ENCODE measurements around the gene TRPC6.
"Not testable (repeated sequence)": the region's sequence is repeated elsewhere in the genome, so short reads cannot be mapped to it uniquely, and the experiment has no call there.

TRPC6 gene

DNA sequence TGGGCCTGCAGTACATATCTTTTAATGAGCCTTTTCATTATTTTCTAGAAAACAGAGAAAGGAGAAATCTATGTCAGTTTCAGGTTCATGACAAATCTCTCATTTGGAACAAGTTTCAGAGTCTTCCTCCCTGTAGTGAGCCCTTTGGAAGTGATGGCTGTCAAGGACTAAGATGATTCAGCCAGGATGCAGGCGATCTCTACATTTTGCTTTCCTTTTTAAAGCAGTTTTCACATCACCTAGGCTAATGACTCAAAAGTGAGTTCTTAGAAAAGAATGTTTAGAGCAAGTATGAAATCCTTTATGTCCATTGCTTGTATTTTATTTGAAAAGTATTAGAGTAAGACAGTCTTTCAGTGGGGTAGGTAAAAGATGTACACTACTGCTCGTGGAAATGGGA lies 130.1 kb downstream of the TRPC6 start:
- no peak for DNase-seq (ENCODE audit: low read depth, low spot score)

DNA sequence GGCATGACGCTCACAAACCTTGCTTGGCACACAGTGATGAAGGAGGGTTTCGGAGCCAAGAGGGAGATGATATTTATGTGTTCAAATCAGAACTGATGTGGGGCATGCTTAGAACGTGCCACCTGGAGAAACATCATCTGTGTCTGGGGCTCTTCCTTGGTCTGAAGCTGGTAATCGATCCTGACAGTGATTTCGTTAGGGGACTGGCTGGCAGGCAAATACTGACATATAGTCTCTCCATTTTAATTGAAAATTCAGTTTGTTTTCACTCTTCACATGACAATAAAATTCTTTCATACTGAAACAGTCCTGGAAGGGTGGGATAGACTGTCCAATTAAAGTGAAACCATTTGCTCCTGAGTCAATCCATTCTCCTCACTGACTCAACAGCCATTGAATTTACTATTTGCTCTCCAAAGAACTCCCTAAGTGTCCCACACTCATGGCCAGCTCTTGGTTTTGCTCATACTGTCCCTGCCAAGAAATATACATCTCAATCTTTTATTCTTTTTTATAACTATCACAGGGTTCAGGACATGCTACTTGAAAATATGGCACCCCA lies 134.8 kb downstream of the TRPC6 start:
- DNase-seq (ENCODE audit: low read depth, low spot score) = no peak

DNA sequence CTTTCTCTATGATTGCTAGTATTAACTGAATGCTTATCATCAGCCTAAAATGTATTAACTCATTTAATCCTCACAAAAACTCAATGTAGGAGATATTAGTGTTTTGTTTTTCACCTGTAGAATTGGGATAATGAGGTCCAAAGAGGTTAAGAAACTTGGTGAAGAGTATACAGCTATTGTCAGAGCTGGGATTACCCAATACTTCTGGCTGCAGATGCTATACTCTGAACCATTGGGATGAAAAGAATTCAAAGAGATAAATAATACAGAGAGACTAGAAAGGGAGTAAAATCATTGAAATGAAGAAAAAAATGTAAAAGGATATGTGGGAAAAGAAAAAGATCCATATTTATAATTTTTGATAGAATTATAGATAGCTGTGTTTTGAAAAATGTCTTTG lies 137.1 kb downstream of the TRPC6 start:
- no peak for DNase-seq (ENCODE audit: low read depth, low spot score)

DNA sequence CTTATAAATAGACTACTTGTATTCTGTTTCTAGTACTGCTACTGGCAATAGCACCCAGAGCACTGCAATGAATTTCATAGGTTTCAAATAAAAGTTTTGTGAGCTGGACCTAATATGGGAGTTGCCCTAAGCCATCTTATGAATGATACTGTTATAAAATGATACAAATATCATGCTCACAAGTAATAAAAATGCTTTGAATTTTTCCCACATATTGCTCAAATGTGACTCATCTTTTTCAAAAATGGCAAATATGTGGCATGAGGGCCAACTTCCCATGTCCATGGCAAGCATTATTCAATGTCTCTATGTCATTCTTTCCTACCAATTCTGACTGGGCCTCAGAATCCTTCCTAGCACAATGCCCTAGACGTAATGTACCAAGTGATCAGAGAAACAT lies 137.6 kb downstream of the TRPC6 start:
- DNase-seq (ENCODE audit: low read depth, low spot score) = no peak

DNA sequence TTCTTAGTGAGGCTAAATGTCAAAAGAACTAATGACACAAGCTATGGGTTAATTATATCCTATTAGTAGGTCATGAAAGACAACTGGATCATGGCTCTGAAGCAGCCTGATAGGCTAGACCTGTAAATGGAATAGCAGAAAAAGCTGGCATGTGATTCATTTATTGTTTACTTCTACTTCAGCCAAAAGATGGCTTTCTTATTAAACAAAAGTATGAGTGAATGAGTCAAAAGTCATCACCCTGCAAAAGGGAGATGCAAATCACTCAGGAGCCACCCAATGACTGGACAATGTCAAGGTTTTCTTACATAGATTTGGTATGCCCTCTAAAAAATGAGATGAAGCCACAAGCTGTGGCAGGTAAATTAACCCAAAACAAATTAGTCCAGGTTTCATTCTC lies 138.0 kb downstream of the TRPC6 start:
- no peak for DNase-seq (ENCODE audit: low read depth, low spot score)

DNA sequence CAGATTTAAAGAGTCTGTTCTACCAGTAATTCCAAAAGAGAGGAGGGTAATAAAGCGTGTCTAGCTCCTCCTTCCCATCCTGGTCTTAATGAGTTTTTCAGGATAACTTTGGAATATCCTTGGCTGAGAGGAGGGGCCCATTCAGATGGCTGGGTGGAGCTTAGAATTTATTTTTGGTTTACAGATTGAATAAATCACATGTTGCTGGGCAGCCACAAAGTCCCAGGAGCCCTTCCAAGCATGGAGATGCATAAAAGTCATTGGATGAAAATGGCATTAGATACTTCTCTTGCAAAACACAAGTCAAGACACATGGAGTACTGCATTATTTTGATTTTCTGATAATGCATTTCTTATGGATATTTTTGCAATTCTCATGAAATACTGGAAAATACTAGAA lies 139.0 kb downstream of the TRPC6 start:
- DNase-seq (ENCODE audit: low read depth, low spot score) = no peak

DNA sequence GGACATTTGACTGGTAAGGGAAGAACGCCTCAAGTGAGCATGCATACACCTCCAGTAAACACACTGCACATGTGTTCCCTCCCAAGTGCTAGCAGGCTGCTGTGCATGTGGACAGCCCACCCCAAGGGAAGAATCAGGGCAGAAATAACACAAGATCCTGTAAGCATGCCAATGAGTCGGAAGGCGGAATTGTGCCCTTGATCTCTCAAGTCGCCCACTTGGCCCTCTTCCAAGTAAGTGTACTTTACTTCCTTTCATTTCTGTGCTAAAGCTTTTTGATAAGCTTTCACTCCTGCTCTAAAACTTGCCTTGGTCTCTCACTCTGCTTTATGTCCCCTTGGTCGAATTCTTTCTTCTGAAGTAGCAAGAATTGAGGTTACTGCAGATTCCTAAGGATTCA lies 139.6 kb downstream of the TRPC6 start:
- DNase-seq (ENCODE audit: low read depth, low spot score) = no peak

DNA sequence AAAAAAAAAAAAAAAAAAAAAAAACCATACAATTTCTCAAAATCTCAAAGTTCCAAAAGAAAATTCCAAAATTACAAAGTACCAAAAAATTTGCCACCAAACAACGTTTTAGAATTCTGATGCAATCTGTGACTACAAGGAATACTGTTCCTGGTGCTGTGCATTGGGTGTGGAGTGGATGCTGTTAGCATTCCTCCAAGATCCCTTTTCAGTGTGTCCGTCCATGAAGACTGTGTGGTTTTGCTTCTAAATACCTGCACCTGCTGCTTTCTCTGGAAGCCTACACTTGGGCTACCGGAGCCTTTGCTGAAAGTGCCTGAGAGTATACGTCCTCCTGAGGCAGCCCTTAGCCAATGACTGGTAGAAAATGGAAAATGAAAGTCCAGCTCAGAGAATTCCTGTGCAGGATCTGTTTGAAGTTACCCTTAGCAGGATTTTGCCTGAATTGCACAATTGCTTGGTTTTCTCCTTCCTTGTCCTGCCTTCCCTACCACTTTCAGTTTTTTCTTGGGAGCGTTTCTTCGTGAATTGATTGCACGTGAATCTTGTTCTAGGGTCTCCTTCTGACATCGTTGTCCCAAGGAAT lies 140.8 kb downstream of the TRPC6 start:
- DNase-seq (ENCODE audit: low read depth, low spot score) = no peak

DNA sequence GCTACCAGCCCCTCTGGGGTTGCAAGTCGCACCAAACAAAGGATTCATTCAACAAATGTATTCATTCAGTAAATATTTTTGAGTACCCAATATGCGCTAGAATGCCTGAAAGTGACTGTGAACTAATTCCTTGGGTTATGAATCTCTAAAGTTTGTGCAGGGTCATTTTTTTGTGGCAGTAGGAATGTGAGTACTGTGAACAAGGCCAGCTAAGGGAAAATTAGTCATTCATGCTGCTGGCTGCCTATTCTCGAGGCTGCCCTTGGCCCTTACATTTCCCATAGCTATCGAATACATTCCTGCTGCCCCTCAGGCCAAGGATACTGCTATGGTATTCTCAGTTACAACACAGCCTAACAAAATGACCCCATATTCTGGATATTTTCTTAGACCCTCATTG lies 141.6 kb downstream of the TRPC6 start:
- no peak for DNase-seq (ENCODE audit: low read depth, low spot score)

DNA sequence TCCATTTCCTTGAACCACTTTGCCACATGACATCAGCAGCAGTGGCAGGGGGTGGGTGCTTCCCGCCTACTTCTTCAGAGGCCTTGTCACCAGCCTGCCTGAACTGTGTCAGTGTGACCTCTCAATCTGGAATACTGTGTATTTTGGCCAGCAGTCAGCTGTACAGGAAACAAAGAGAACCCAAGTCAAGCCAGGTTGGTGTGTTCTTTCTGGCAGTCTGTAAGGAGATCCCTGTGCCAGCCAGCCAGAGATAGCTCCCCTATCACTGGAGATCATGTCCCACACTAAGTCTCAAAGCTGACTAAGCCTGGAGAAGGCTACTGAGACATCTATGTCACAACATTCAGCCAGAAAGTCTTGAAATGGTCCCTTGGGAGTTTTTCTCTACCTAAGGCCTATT lies 142.1 kb downstream of the TRPC6 start:
- DNase-seq (ENCODE audit: low read depth, low spot score) = no peak

DNA sequence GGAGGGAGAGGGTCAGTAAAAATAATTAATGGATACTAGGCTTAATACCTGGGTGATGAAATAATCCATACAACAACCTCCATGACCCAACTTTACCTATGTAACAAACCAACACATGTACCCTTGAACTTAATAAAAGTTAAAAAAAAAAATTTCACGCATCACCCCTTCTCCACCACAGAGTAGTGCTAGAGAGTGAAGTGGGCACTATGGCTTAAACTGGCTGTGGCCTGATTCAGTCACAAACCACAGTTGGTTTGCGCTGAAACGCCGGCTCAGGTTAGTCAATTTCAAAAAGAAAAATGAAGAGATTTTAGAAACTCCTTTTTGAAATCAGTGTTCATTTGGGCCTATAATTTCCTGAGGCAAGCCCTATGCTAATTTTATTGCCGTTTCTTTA lies 144.3 kb downstream of the TRPC6 start:
- no peak for DNase-seq (ENCODE audit: low read depth, low spot score)

DNA sequence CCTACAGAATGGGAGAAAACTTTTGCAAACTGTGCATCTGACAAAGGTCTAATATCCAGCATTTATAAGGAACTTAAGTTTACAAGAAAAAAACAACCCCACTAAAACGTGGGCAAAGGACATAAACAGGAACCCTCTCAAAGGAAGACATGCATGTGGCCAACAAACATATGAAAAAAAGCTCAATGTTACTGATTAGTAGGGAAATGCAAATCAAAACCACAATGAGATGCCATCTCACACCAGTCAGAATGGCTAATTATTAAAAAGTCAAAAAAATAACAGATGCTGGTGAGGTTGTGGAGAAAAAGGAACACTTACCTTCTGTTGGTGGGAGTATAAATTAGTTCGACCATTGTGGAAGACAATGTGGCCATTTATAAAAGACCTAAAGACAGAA lies 145.1 kb downstream of the TRPC6 start:
- DNase-seq (ENCODE audit: low read depth, low spot score) = not testable (repeated sequence)

DNA sequence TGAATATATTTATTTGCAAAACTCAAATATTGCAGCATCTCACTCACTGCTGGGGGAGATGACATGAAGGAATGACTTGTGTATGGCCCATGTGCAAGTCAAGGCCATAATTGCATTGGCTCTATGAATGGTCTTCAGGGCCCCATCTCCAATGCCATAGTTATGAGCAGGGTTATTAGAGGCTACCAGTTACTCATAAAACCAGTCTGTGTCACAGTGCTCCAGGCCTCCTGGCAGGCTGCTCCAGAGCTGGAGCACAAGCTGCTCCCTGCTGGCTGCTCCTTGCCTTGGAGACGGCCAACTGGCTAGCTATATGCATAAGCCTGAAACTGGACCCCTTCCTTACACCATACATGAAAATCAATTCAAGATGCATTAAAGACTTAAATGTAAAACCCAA lies 145.7 kb downstream of the TRPC6 start:
- DNase-seq (ENCODE audit: low read depth, low spot score) = no peak

DNA sequence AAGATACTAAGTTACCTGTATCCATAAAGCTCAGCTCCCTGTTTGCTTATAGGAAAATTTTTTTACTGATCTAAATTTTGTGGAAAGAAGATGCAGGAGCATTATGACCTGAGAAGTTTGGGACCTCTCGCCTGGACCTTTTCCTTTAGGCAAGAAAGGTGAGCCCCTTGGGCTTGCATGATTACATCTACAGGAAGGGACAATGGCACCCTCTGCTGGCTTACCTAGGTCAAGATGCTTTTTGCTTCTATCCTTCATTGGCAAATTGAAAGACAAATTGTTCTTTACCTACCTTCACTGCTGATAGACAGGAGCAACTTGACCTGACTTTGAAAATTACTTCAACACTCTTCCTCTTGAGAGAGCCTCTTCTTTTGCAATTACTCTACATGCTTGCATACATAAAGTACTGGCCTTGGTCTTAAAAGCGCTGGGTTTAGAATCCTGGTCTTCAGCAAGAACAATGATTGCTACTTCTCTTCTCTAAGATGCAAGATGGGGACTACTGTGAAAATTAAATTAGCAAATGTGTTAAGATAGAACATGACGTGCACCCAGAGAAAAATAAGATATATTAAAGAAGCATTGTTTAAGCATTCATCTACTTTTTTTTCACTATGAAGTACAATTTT lies 147.2 kb downstream of the TRPC6 start:
- DNase-seq (ENCODE audit: low read depth, low spot score) = no peak

DNA sequence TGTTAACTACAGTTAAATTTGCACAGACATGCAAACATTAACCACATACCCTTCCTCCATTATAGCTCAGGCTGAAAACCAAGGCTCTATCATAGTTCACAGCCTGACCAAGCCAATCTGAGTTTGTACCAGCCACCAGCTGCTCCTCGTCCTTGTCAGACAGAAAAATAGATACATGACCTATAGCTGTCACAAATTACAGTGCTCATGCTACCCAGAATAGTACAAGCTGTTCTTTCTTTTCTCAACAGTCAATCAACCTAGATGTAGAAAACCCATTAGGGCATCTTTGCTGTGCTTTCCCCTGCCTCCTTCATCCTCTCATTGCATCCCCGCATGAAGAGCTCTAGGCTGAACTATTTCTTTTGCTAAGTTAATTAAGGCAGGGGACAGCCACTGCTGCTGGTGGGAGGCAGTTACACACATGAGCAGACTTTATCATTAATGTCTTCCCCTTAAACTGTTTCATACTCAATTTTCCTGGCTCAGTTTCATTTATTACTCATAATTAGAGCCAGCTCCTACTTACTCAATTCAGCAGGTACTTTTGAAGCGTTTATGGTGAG lies 148.3 kb downstream of the TRPC6 start:
- no peak for DNase-seq (ENCODE audit: low read depth, low spot score)

DNA sequence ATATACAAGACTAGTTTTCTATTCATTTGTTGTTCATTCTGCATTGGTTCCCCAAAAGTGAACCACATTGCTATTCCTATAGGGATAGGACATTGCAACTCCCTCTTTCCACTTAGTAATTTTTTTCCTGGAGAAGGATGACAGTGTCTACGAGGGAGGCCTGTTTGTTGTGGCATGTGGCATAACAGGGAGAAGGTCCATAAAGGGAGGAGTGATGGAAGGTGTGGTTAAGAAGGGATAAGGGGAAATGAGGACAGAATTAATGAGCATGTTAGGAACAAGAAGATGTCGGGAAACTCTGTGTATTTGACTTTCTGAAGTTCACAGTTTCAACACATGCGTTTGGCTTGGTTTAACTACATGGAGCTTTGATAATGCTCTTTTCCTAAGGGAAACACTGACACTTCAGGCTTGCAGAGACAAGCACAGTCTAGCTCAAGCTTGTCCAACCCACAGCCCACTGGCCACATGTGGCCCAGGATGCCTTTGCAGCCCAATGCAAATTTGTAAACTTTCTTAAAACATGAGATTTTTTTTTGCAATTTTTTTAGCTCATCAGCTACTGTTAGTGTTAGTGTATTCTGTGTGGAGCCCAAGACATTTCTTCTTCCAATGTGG lies 149.7 kb downstream of the TRPC6 start:
- no peak for DNase-seq (ENCODE audit: low read depth, low spot score)

DNA sequence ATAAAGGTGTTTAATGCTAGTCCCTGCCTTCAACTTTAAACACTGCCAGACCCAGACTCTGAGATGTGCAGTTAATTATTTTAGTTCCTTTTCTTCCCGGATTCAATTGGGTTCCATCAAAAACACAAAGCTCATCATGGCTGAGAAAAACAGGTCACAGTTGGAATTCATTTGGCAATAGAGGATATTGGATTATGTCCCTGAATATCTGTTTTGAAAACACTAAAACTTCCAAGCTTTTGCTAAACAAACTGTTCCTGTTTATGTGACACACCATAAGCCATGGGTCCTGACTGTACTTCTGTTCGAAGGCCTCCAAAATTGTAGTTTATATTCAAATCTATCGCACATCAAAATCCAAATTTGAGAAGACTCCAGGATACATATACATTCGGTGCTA lies 150.7 kb downstream of the TRPC6 start:
- no peak for DNase-seq (ENCODE audit: low read depth, low spot score)

DNA sequence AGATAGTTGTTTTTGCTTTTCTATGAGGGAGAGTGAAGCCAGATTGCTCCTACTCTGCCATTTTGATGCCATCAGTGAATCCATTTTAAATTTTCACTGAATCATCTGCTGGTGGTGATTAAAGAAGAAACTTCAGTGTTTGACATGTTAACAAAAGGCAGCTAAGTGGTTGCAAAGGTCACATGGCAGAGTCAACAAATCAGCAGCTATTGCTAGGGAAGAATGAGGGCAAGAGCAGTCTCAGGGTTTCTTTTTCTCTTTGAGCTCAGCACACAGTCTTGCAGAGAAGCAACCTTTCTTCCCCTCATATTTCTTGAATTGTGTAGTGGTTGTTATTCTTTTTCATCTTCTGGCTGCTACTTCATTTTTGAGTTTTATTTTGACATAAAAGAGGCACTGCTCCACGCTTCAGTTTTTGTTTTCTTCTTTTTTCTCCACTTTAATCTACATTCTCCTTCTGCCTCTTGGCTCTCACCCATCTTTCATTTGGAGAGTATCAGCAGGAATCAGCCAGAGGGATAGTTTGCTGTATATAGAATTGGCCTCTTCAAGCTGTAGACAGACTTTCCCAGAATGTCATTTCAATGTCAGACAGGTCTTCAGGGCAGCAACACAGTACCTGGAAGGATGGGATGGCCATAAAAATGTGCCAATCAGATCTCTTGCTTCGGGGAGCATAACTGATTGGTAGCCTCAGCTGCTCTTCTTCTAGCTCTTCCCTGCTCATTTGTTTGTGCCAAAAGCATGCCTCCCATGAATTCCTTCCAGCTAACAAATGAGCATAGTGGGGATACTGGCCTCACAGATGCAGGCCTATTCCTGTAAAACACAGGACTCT lies 153.9 kb downstream of the TRPC6 start:
- no peak for DNase-seq (ENCODE audit: low read depth, low spot score)

DNA sequence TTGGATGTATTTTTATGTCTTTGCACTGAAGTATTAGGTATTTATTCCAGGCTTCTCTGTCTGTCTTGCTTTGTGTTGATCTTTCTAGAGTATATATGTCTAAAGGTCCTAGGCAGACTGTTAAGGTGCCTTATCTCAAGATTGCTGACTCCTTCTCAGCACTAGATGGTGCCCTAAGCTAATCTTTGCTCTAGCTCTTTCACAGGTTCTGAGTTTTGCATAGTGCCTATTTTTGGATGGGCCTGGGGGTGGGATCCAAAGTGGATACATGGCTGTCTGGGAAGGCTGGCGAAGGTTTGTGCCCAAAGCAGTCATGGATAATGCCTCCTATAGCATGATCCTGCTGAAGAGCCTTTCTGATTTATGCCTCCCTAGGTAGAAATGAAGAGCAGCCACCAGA lies 154.9 kb downstream of the TRPC6 start:
- DNase-seq (ENCODE audit: low read depth, low spot score) = no peak

DNA sequence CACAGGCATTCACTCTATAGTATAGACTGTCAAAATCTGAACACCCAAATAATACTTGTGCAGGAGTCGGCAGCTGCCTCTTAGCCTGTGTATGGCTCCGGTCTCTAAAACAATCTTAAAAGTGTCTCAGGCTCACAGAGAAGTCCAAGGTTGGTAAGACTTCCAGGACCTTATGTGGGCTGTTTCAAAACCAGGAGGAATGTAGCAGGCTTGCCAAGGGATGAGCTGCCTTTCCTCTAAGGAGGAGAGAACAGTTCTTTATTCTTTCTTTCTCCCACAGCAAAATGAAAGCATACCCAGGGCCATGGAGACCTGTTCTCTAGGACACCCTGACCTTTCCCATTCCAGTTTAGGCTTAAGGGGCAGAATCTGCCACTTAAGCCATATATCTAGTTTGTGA lies 176.5 kb downstream of the TRPC6 start:
- DNase-seq (ENCODE audit: low read depth, low spot score) = no peak
